ENCODE results near the gene FAM13A. TPM values are rescaled to one million over a fixed set of nuclear protein-coding genes. Genes with fewer than 3 reads are reported as not detected.

Gene FAM13A
- total and polyA plus RNA-seq, 2 donors (not counting 3 experiments of a cell fraction or from before 2014, with no cell fraction given): 3.3 to 10.5 TPM

GRCh38 chr4:89000844-89001360 lies 56.1 kb downstream of the FAM13A start:
- peak; percentile 89 for TF ChIP-seq GATA2 (IDR thresholded peaks at IDR 0.05; ENCODE audit: insufficient read depth, insufficient read length, low read depth, low read length)
- TF ChIP-seq CTCF (IDR thresholded peaks at IDR 0.05; ENCODE audit: extremely low read depth in 1 of 2, insufficient read depth in 1 of 2, low read depth in 1 of 2, low read length in 2 of 2): no peak
- no peak for TF ChIP-seq MAX (IDR thresholded peaks at IDR 0.05; ENCODE audit: insufficient read depth, insufficient read length)
- TF ChIP-seq JUN (IDR thresholded peaks at IDR 0.05; ENCODE audit: borderline replicate concordance, insufficient read depth, insufficient read length, low read depth): peak; percentile 45
- no peak for TF ChIP-seq POLR2A (IDR thresholded peaks at IDR 0.05; ENCODE audit: low read depth, low read length)
- peak; percentile 57 for TF ChIP-seq FOS (IDR thresholded peaks at IDR 0.05; ENCODE audit: borderline replicate concordance, insufficient read depth, low read length)
- ChIA-PET CTCF (interaction anchor here (1.4 kb wide), 1 partner anchor 23 kb away, joined by 5 read pairs; no protein-coding TSS in a partner anchor), POLR2A (no interaction called here)
- H3K9ac ChIP-seq (replicated peaks; ENCODE audit: extremely low read depth, insufficient read depth, low read length): no peak overlapping the region
- no peaks in the 10 kb centered on the region for H4K20me1 ChIP-seq (replicated peaks; ENCODE audit: control insufficient read depth, extremely low read depth, insufficient read depth, low read length)
- no peak overlapping the region for H3K27ac ChIP-seq (ENCODE audit: insufficient read depth, low read depth, low read length)
- intact Hi-C loops (cut with micrococcal nuclease): loop anchor here (5.0 kb wide), 1 partner anchor 134 kb away; no protein-coding TSS in a partner anchor
- no peaks in the 10 kb centered on the region for H3K9me3 ChIP-seq (replicated peaks; ENCODE audit: control insufficient read depth, insufficient read depth, low read length)
- peaks cover 4% of the 10 kb centered on the region for H3K4me1 ChIP-seq (ENCODE audit: control insufficient read depth, extremely low read depth, insufficient read depth, low read length)
- H3K9me1 ChIP-seq (replicated peaks; ENCODE audit: control insufficient read depth, extremely low read depth, insufficient read depth, low read length): no peaks in the 10 kb centered on the region
- no peaks in the 10 kb centered on the region for H3K79me2 ChIP-seq (ENCODE audit: control insufficient read depth, insufficient read depth, low read length)
- no peak overlapping the region for H3K4me2 ChIP-seq (ENCODE audit: insufficient read depth, low read length)
- FAIRE-seq: peak; percentile 35
- dilution Hi-C loops (cut with MboI; ENCODE audit: extremely low pct_ligation_motif_present, low sequenced_read_pairs): loop anchor here (25.0 kb wide), 1 partner anchor 189 kb away; no protein-coding TSS in a partner anchor
- no TSS peak for BruUV-seq (replicated peaks)
- no peaks in the 10 kb centered on the region for H3K36me3 ChIP-seq (ENCODE audit: control insufficient read depth in 2 of 2, extremely low read depth in 1 of 2, insufficient read depth in 2 of 2, low read length in 2 of 2)
- no peaks in the 10 kb centered on the region for H3K27me3 ChIP-seq (ENCODE audit: control insufficient read depth in 2 of 2, insufficient read depth in 2 of 2, low read length in 2 of 2)
- H3K4me3 ChIP-seq (replicated peaks in 1 of 3; ENCODE audit: insufficient read depth in 1 of 3, low read depth in 1 of 3, low read length in 3 of 3): no peak overlapping the region
- peak; percentile 72 for DNase-seq (ENCODE audit: low read depth, low spot score)
- no peak overlapping the region for H2AFZ ChIP-seq (ENCODE audit: low read depth, low read length)
